ENCODE data around the gene MAST1.
"Not testable (repeated sequence)": the region's sequence is repeated elsewhere in the genome, so short reads cannot be mapped to it uniquely, and the experiment has no call there.

MAST1 gene

GRCh38 chr19:12801466-12802266 is 36.6 kb upstream of the MAST1 start, which contains the start of the genes PRDX2 and THSD8:
Gene PRDX2, minus strand, starts transcription at chr19:12801800. Its CDS starts 539 bp downstream, at chr19:12801261.
Gene THSD8, plus strand, starts transcription at chr19:12802069. Its CDS starts 3 bp downstream, at chr19:12802072.
- H3K9ac ChIP-seq (ENCODE audit: low read depth, low read length): peak within 1 kb of the TSS; percentile 81
- peaks cover 5% of the 10 kb centered on the region; the same call in 1 of the 2 replicates for H3K4me1 ChIP-seq (ENCODE audit: insufficient read depth, low read length)
- WGBS: under 1% methylated on average over 78 of the region's 78 CpGs
- no peaks in the 10 kb centered on the region for H3K9me3 ChIP-seq (ENCODE audit: insufficient read depth, low read depth, low read length)
- H3K36me3 ChIP-seq (ENCODE audit: insufficient read depth, low read length): peaks cover 26% of the 10 kb centered on the region
- H3K4me3 ChIP-seq (ENCODE audit: low read length): peak within 1 kb of the TSS; percentile 77
- H3K27ac ChIP-seq (ENCODE audit: low read depth, low read length): peak within 1 kb of the TSS; percentile 51; the same call in 1 of the 2 replicates
- peaks cover 10% of the 10 kb centered on the region; the same call in 1 of the 2 replicates for H3K27me3 ChIP-seq (ENCODE audit: insufficient read depth, low read length)

GRCh38 chr19:12802267-12803106 is 35.8 kb upstream of the MAST1 start:
- Histone ChIP-seq H3K27ac (ENCODE audit: low read depth, low read length) (no peak overlapping the region), H3K9me3 (ENCODE audit: insufficient read depth, low read depth, low read length) (no peaks in the 10 kb centered on the region), H3K4me1 (ENCODE audit: insufficient read depth, low read length) (peaks cover 5% of the 10 kb centered on the region; the same call in 1 of the 2 replicates), H3K27me3 (ENCODE audit: insufficient read depth, low read length) (peaks cover 10% of the 10 kb centered on the region; the same call in 1 of the 2 replicates), H3K4me3 (ENCODE audit: low read length) (peak overlapping the region; percentile 77), H3K9ac (ENCODE audit: low read depth, low read length) (no peak overlapping the region), H3K36me3 (ENCODE audit: insufficient read depth, low read length) (peaks cover 19% of the 10 kb centered on the region)
- 49% methylated on average over 22 of the region's 22 CpGs for WGBS

- 92% methylated on average over 26 of the region's 26 CpGs for WGBS
- Histone ChIP-seq H3K4me1 (ENCODE audit: insufficient read depth, low read length) (peaks cover 5% of the 10 kb centered on the region; the same call in 1 of the 2 replicates), H3K27me3 (ENCODE audit: insufficient read depth, low read length) (peaks cover 10% of the 10 kb centered on the region; the same call in 1 of the 2 replicates), H3K9ac (ENCODE audit: low read depth, low read length) (no peak overlapping the region), H3K36me3 (ENCODE audit: insufficient read depth, low read length) (peaks cover 27% of the 10 kb centered on the region), H3K27ac (ENCODE audit: low read depth, low read length) (no peak overlapping the region), H3K9me3 (ENCODE audit: insufficient read depth, low read depth, low read length) (no peaks in the 10 kb centered on the region), H3K4me3 (ENCODE audit: low read length) (no peak overlapping the region)
Measured at GRCh38 chr19:12804051-12804450, 34.3 kb upstream of the MAST1 start.

GRCh38 chr19:12806242-12807081 is 31.9 kb upstream of the MAST1 start, which contains the start of gene RNASEH2A:
Gene RNASEH2A, plus strand, starts transcription at chr19:12806584. Its CDS starts 90 bp downstream, at chr19:12806674.
- peak within 1 kb of the TSS; percentile 63 for H3K27ac ChIP-seq (ENCODE audit: low read depth, low read length)
- 6% methylated on average over 66 of the region's 66 CpGs for WGBS

GRCh38 chr19:12815088-12815487 is 23.2 kb upstream of the MAST1 start:
- WGBS: 98% methylated on average over 7 of the region's 7 CpGs
- no peak overlapping the region for H3K4me3 ChIP-seq (ENCODE audit: low read length)
- no peak overlapping the region for H3K27ac ChIP-seq (ENCODE audit: low read depth, low read length)
- no peaks in the 10 kb centered on the region for H3K27me3 ChIP-seq (ENCODE audit: insufficient read depth, low read length)
- H3K4me1 ChIP-seq (ENCODE audit: insufficient read depth, low read length): no peaks in the 10 kb centered on the region
- no peaks in the 10 kb centered on the region for H3K9me3 ChIP-seq (ENCODE audit: insufficient read depth, low read depth, low read length)
- H3K9ac ChIP-seq (ENCODE audit: low read depth, low read length): no peak overlapping the region
- H3K36me3 ChIP-seq (ENCODE audit: insufficient read depth, low read length): peaks cover 45% of the 10 kb centered on the region

More at GRCh38 chr19:12806242-12807081, 31.9 kb upstream of the MAST1 start, which contains the start of gene RNASEH2A:
- peak within 1 kb of the TSS; percentile 80 for H3K4me3 ChIP-seq (ENCODE audit: low read length)
- no peaks in the 10 kb centered on the region for H3K9me3 ChIP-seq (ENCODE audit: insufficient read depth, low read depth, low read length)
- H3K4me1 ChIP-seq (ENCODE audit: insufficient read depth, low read length): no peaks in the 10 kb centered on the region
- H3K27me3 ChIP-seq (ENCODE audit: insufficient read depth, low read length): peaks cover 10% of the 10 kb centered on the region; the same call in 1 of the 2 replicates
- peak within 1 kb of the TSS; percentile 79 for H3K9ac ChIP-seq (ENCODE audit: low read depth, low read length)
- H3K36me3 ChIP-seq (ENCODE audit: insufficient read depth, low read length): peaks cover 32% of the 10 kb centered on the region

GRCh38 chr19:12817188-12817587 is 21.1 kb upstream of the MAST1 start:
- 93% methylated on average over 6 of the region's 6 CpGs for whole genome bisulfite sequencing
- not testable (repeated sequence) for H3K9me3 ChIP-seq (ENCODE audit: insufficient read depth, low read depth, low read length); H3K27me3 ChIP-seq (ENCODE audit: insufficient read depth, low read length); H3K27ac ChIP-seq (ENCODE audit: low read depth, low read length); H3K4me3 ChIP-seq (ENCODE audit: low read length); H3K4me1 ChIP-seq (ENCODE audit: insufficient read depth, low read length); H3K9ac ChIP-seq (ENCODE audit: low read depth, low read length)
- peaks cover 28% of the 10 kb centered on the region for H3K36me3 ChIP-seq (ENCODE audit: insufficient read depth, low read length)

- H3K9ac ChIP-seq (ENCODE audit: low read depth, low read length); H3K4me3 ChIP-seq (ENCODE audit: low read length); H3K27me3 ChIP-seq (ENCODE audit: insufficient read depth, low read length); H3K9me3 ChIP-seq (ENCODE audit: insufficient read depth, low read depth, low read length); H3K4me1 ChIP-seq (ENCODE audit: insufficient read depth, low read length); H3K27ac ChIP-seq (ENCODE audit: low read depth, low read length): not testable (repeated sequence)
- 94% methylated on average over 11 of the region's 11 CpGs for WGBS
- H3K36me3 ChIP-seq (ENCODE audit: insufficient read depth, low read length): peaks cover 28% of the 10 kb centered on the region
Measured at GRCh38 chr19:12817810-12818209, 20.5 kb upstream of the MAST1 start.

GRCh38 chr19:12821761-12822160 is 16.6 kb upstream of the MAST1 start:
- H3K27ac ChIP-seq (ENCODE audit: low read depth, low read length): no peak overlapping the region
- H3K9me3 ChIP-seq (ENCODE audit: insufficient read depth, low read depth, low read length): no peaks in the 10 kb centered on the region
- no peaks in the 10 kb centered on the region for H3K4me1 ChIP-seq (ENCODE audit: insufficient read depth, low read length)
- H3K27me3 ChIP-seq (ENCODE audit: insufficient read depth, low read length): no peaks in the 10 kb centered on the region
- no peaks in the 10 kb centered on the region for H3K36me3 ChIP-seq (ENCODE audit: insufficient read depth, low read length)
- H3K4me3 ChIP-seq (ENCODE audit: low read length): no peak overlapping the region
- H3K9ac ChIP-seq (ENCODE audit: low read depth, low read length): no peak overlapping the region
- WGBS: 88% methylated on average over 2 of the region's 2 CpGs

GRCh38 chr19:12825254-12826131 is 12.8 kb upstream of the MAST1 start:
- Histone ChIP-seq H3K27me3 (ENCODE audit: insufficient read depth, low read length) (peaks cover 4% of the 10 kb centered on the region; the same call in 1 of the 2 replicates), H3K4me1 (ENCODE audit: insufficient read depth, low read length) (no peaks in the 10 kb centered on the region), H3K4me3 (ENCODE audit: low read length) (peak overlapping the region; percentile 52), H3K9me3 (ENCODE audit: insufficient read depth, low read depth, low read length) (no peaks in the 10 kb centered on the region), H3K36me3 (ENCODE audit: insufficient read depth, low read length) (no peaks in the 10 kb centered on the region), H3K9ac (ENCODE audit: low read depth, low read length) (no peak overlapping the region; the same call in 1 of the 2 replicates), H3K27ac (ENCODE audit: low read depth, low read length) (no peak overlapping the region)
- 9% methylated on average over 46 of the region's 46 CpGs for WGBS

Data from HUES64 (cell line).